HEK293 (cell line): ENCODE data around the gene EOMES.

ENCODE experiments used
- PRDM10 ChIP-seq: fragments of 450-650 bp; formaldehyde crosslinking; IDR thresholded peaks from 2 replicates; pipeline ENCODE4 v1.5.1; 2016; ENCODE audit warnings: missing biosample characterization, missing genetic modification characterization
- ZBTB44 ChIP-seq: fragments of 450-650 bp; IDR thresholded peaks from 2 replicates; pipeline ENCODE4 v1.5.1; 2018; ENCODE audit warnings: missing biosample characterization, mild to moderate bottlenecking, missing genetic modification characterization
- ZNF311 ChIP-seq: fragments of 450-650 bp; formaldehyde crosslinking; IDR thresholded peaks from 2 replicates; pipeline ENCODE4 v1.5.1; 2017; ENCODE audit warnings: missing biosample characterization, missing genetic modification characterization, borderline replicate concordance
- ZNF335 ChIP-seq: fragments of 450-650 bp; formaldehyde crosslinking; conservative IDR thresholded peaks from 2 replicates; pipeline ENCODE4 v1.5.1; 2016; ENCODE audit warnings: missing biosample characterization, missing genetic modification characterization
- ZNF37A ChIP-seq: fragments of 450-650 bp; IDR thresholded peaks from 2 replicates; pipeline ENCODE4 v1.5.1; 2018; ENCODE audit warnings: missing biosample characterization, missing genetic modification characterization
- ZNF394 ChIP-seq: fragments of 450-650 bp; formaldehyde crosslinking; IDR thresholded peaks from 2 replicates; pipeline ENCODE4 v1.5.1; 2016; ENCODE audit warnings: missing biosample characterization, missing genetic modification characterization, mild to moderate bottlenecking, moderate library complexity, borderline replicate concordance
- TF ChIP-seq, protein P1 (sequence below): fragments of 450-650 bp; formaldehyde crosslinking; IDR thresholded peaks from 2 replicates; pipeline ENCODE4 v1.5.1; 2016; ENCODE audit warnings: missing biosample characterization, missing genetic modification characterization
- TF ChIP-seq, protein P2 (sequence below): fragments of 450-650 bp; formaldehyde crosslinking; IDR thresholded peaks from 2 replicates; pipeline ENCODE4 v1.5.1; 2016; ENCODE audit warnings: missing biosample characterization, missing genetic modification characterization

GRCh38 chr3:27726240-27726639 lies 4.1 kb upstream of the EOMES start:
- TF ChIP-seq, protein P1, sequence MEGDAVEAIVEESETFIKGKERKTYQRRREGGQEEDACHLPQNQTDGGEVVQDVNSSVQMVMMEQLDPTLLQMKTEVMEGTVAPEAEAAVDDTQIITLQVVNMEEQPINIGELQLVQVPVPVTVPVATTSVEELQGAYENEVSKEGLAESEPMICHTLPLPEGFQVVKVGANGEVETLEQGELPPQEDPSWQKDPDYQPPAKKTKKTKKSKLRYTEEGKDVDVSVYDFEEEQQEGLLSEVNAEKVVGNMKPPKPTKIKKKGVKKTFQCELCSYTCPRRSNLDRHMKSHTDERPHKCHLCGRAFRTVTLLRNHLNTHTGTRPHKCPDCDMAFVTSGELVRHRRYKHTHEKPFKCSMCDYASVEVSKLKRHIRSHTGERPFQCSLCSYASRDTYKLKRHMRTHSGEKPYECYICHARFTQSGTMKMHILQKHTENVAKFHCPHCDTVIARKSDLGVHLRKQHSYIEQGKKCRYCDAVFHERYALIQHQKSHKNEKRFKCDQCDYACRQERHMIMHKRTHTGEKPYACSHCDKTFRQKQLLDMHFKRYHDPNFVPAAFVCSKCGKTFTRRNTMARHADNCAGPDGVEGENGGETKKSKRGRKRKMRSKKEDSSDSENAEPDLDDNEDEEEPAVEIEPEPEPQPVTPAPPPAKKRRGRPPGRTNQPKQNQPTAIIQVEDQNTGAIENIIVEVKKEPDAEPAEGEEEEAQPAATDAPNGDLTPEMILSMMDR (tag by site-specific recombination): no peak
- TF ChIP-seq, protein P2, sequence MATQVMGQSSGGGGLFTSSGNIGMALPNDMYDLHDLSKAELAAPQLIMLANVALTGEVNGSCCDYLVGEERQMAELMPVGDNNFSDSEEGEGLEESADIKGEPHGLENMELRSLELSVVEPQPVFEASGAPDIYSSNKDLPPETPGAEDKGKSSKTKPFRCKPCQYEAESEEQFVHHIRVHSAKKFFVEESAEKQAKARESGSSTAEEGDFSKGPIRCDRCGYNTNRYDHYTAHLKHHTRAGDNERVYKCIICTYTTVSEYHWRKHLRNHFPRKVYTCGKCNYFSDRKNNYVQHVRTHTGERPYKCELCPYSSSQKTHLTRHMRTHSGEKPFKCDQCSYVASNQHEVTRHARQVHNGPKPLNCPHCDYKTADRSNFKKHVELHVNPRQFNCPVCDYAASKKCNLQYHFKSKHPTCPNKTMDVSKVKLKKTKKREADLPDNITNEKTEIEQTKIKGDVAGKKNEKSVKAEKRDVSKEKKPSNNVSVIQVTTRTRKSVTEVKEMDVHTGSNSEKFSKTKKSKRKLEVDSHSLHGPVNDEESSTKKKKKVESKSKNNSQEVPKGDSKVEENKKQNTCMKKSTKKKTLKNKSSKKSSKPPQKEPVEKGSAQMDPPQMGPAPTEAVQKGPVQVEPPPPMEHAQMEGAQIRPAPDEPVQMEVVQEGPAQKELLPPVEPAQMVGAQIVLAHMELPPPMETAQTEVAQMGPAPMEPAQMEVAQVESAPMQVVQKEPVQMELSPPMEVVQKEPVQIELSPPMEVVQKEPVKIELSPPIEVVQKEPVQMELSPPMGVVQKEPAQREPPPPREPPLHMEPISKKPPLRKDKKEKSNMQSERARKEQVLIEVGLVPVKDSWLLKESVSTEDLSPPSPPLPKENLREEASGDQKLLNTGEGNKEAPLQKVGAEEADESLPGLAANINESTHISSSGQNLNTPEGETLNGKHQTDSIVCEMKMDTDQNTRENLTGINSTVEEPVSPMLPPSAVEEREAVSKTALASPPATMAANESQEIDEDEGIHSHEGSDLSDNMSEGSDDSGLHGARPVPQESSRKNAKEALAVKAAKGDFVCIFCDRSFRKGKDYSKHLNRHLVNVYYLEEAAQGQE: no peak
- no peak for TF ChIP-seq ZNF394 (tag by site-specific recombination)
- no peak for TF ChIP-seq ZBTB44 (tag by site-specific recombination)
- no peak for TF ChIP-seq PRDM10 (tag by site-specific recombination)
- TF ChIP-seq ZNF37A (tag by site-specific recombination): no peak
- no peak for TF ChIP-seq ZNF335 (tag by site-specific recombination)
- TF ChIP-seq ZNF311 (tag by site-specific recombination): no peak
